Keratinocyte (primary cell): ENCODE measurements around the gene ZBTB40. TPM values are rescaled to one million over a fixed set of nuclear protein-coding genes. Genes with fewer than 3 reads are reported as not detected.

Source experiments
- DNase-seq: peaks from one replicate; pipeline ENCODE4 v3.0.0-alpha.2; 2011; ENCODE audit warnings: low read depth, missing footprints, low spot score
- FAIRE-seq: peaks from 2 replicates; lab custom pipeline; 2011; peaks lifted over from hg19 to GRCh38; lab: Jason Lieb, UNC
- H2AFZ ChIP-seq: 2 replicates; pipeline ENCODE4 v1.6.0; 2012; ENCODE audit warnings: low read length, control low read depth, inconsistent platforms; ENCODE audit not compliant: control insufficient read depth
- H3K27ac ChIP-seq: 2 replicates; pipeline ENCODE4 v1.5.1; 2011; ENCODE audit warnings: low read length; ENCODE audit not compliant: control insufficient read depth, insufficient read depth
- H3K27me3 ChIP-seq: 3 replicates; pipeline ENCODE4 v1.6.0; 2011; ENCODE audit warnings: low read length; ENCODE audit not compliant: control insufficient read depth, insufficient read depth; ENCODE audit errors: extremely low read depth
- H3K36me3 ChIP-seq, 2 experiments: 2 replicates in 1 of 2; 3 replicates in 1 of 2; pipeline ENCODE4 v1.5.1; 2011; ENCODE audit warnings: low read length in 2 of 2, mild to moderate bottlenecking in 1 of 2; ENCODE audit not compliant: control insufficient read depth in 2 of 2, insufficient read depth in 2 of 2; ENCODE audit errors: extremely low read depth in 1 of 2
- H3K4me1 ChIP-seq: 3 replicates; pipeline ENCODE4 v1.5.1; 2011; ENCODE audit warnings: low read length; ENCODE audit not compliant: control insufficient read depth, insufficient read depth; ENCODE audit errors: extremely low read depth
- H3K4me2 ChIP-seq: 3 replicates; pipeline ENCODE4 v1.6.0; 2011; ENCODE audit warnings: low read depth, low read length; ENCODE audit not compliant: control insufficient read depth, insufficient read depth; ENCODE audit errors: extremely low read depth
- H3K4me3 ChIP-seq, 3 experiments: fragments of 200-600 bp in 1 of 3; sonication (generic) in 1 of 3; 2 replicates in 2 of 3; 3 replicates in 1 of 3; pipeline ENCODE4 v1.5.1; 2011 to 2016; ENCODE audit warnings: low read length in 3 of 3, mild to moderate bottlenecking in 3 of 3, control low read depth in 2 of 3, inconsistent platforms in 1 of 3, low read depth in 1 of 3, mixed read lengths in 1 of 3, mixed run types in 1 of 3, moderate library complexity in 1 of 3; ENCODE audit not compliant: control insufficient read depth in 2 of 3, insufficient read depth in 2 of 3; ENCODE audit errors: extremely low read depth in 1 of 3
- H3K79me2 ChIP-seq: 2 replicates; pipeline ENCODE4 v1.6.0; 2012; ENCODE audit warnings: low read length; ENCODE audit not compliant: control insufficient read depth, insufficient read depth
- H3K9ac ChIP-seq: 3 replicates; pipeline ENCODE4 v1.6.0; 2011; ENCODE audit warnings: low read length; ENCODE audit not compliant: control insufficient read depth, insufficient read depth; ENCODE audit errors: extremely low read depth
- H3K9me1 ChIP-seq: 3 replicates; pipeline ENCODE4 v1.6.0; 2011; ENCODE audit warnings: low read length; ENCODE audit not compliant: control insufficient read depth, insufficient read depth; ENCODE audit errors: extremely low read depth
- H3K9me3 ChIP-seq: 2 replicates; pipeline ENCODE4 v1.5.1; 2012; ENCODE audit warnings: low read depth, low read length; ENCODE audit not compliant: control insufficient read depth
- H4K20me1 ChIP-seq: 3 replicates; pipeline ENCODE4 v1.6.0; 2011; ENCODE audit warnings: low read length; ENCODE audit not compliant: control insufficient read depth, insufficient read depth; ENCODE audit errors: extremely low read depth
- CTCF ChIP-seq, 3 experiments: IDR thresholded peaks in 1 of 3; conservative IDR thresholded peaks in 1 of 3; optimal IDR thresholded peaks in 1 of 3; 2 replicates in 2 of 3; 3 replicates in 1 of 3; pipeline versions ENCODE3 to v1.5.1; 2011; ENCODE audit warnings: low read length in 3 of 3, mild to moderate bottlenecking in 3 of 3, moderate library complexity in 2 of 3, control low read depth in 1 of 3, inconsistent platforms in 1 of 3; ENCODE audit not compliant: insufficient read depth in 2 of 3; ENCODE audit errors: extremely low read depth in 1 of 3
- EZH2 ChIP-seq: IDR thresholded peaks from one replicate; pipeline ENCODE4 v1.6.1; 2012; ENCODE audit warnings: inconsistent platforms, mild to moderate bottlenecking, low read length, moderate library complexity
- dilution Hi-C: fragments of 300-500 bp; cut with MboI; formaldehyde crosslinking; loops from one replicate; pipeline ENCODE4 v1.7.0; 2020; ENCODE audit warnings: low sequenced_read_pairs; ENCODE audit not compliant: extremely low pct_ligation_motif_present
- polyA plus RNA-seq, 5 experiments: library from polyadenylated mRNA; depleted of rRNA in 3 of 5; stranded (reverse) in 3 of 5; stranded (forward) in 1 of 5; unstranded in 1 of 5; fragments of >200 nt; gene quantifications; 1 replicate in 1 of 5; 2 replicates in 3 of 5; 3 replicates in 1 of 5; pipeline versions ENCODE4 v1.2.1 to v1.2.3, GENCODE V29; 2011 to 2012; ENCODE audit warnings: missing spikeins in 2 of 5, low read depth in 1 of 5, low replicate concordance in 1 of 5

Gene ZBTB40
- polyA plus RNA-seq, 1 donor (not counting 4 experiments of a cell fraction or from before 2014, with no cell fraction given) = 5.0 TPM

GRCh38 chr1:22440582-22440981, 11.1 kb upstream of the ZBTB40 start:
- dilution Hi-C loops = no loop called here
- no peaks in the 10 kb centered on the region for H3K4me1 ChIP-seq
- no peak overlapping the region for H3K4me3 ChIP-seq
- no peak for FAIRE-seq
- no peak overlapping the region for H3K9ac ChIP-seq
- no peak overlapping the region for H2AFZ ChIP-seq
- no peak overlapping the region for H3K4me2 ChIP-seq
- no peaks in the 10 kb centered on the region for H3K9me3 ChIP-seq
- H3K27me3 ChIP-seq = peaks cover 3% of the 10 kb centered on the region
- no peaks in the 10 kb centered on the region for H3K36me3 ChIP-seq
- H3K79me2 ChIP-seq = no peaks in the 10 kb centered on the region
- no peak for DNase-seq
- H3K27ac ChIP-seq = no peak overlapping the region
- TF ChIP-seq CTCF (optimal IDR thresholded peaks at IDR 0.05 in 1 of 3, IDR thresholded peaks at IDR 0.05 in 1 of 3, conservative IDR thresholded peaks at IDR 0.05 in 1 of 3; ENCODE audit: extremely low read depth in 1 of 3, insufficient read depth in 2 of 3, low read length in 3 of 3) (no peak), EZH2 (no peak)
- H3K9me1 ChIP-seq = no peaks in the 10 kb centered on the region
- no peaks in the 10 kb centered on the region for H4K20me1 ChIP-seq

- Histone ChIP-seq H3K4me2 (no peak overlapping the region), H3K9me1 (no peaks in the 10 kb centered on the region), H3K4me3 (no peak overlapping the region), H3K9ac (no peak overlapping the region), H2AFZ (no peak overlapping the region), H3K4me1 (no peaks in the 10 kb centered on the region), H4K20me1 (no peaks in the 10 kb centered on the region), H3K79me2 (no peaks in the 10 kb centered on the region), H3K9me3 (no peaks in the 10 kb centered on the region), H3K36me3 (no peaks in the 10 kb centered on the region), H3K27ac (no peak overlapping the region), H3K27me3 (peaks cover 3% of the 10 kb centered on the region)
- TF ChIP-seq EZH2 (no peak), CTCF (optimal IDR thresholded peaks at IDR 0.05 in 1 of 3, IDR thresholded peaks at IDR 0.05 in 1 of 3, conservative IDR thresholded peaks at IDR 0.05 in 1 of 3; ENCODE audit: extremely low read depth in 1 of 3, insufficient read depth in 2 of 3, low read length in 3 of 3) (no peak)
- DNase-seq (no peak), FAIRE-seq (no peak)
- dilution Hi-C loops = no loop called here
Observed at GRCh38 chr1:22442212-22442894, 9.3 kb upstream of the ZBTB40 start.
